Erythroblast (primary cell): ENCODE results near the gene UNC79.

Source experiments
- DNase-seq, 2 experiments: peaks; one replicate each; lab custom pipeline; 2025; lab: John Stamatoyannopoulos, UW
- GATA1 ChIP-seq: IDR thresholded peaks from 2 replicates; pipeline ENCODE4 v1.6.1; 2011; ENCODE audit warnings: low read depth, mild to moderate bottlenecking, control low read depth, low read length, moderate library complexity
- POLR2A ChIP-seq: IDR thresholded peaks from 2 replicates; pipeline ENCODE4 v1.6.1; 2011; ENCODE audit warnings: mild to moderate bottlenecking, low read length

The UNC79 gene

DNA sequence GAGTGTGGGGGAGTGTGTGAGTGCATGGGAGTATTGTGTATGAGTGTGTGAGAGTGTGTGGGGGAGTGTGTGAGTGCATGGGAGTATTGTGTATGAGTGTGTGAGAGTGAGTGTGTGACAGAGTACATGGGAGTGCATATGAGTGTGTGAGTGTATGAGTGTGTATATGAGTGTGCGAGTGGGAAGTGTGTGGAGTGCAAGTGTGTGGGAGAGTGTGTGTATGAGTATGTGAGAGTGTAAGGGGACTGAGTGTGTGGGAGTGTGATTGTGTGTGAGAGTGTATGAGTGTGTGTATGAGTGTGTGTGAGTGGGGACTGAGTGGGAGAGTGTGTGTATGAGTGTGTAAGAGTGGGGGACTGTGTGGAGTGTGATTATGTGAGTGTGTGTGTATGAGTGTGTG, 316.8 kb downstream of the UNC79 start:
- TF ChIP-seq POLR2A (no peak), GATA1 (no peak)
- no peak for DNase-seq

DNA sequence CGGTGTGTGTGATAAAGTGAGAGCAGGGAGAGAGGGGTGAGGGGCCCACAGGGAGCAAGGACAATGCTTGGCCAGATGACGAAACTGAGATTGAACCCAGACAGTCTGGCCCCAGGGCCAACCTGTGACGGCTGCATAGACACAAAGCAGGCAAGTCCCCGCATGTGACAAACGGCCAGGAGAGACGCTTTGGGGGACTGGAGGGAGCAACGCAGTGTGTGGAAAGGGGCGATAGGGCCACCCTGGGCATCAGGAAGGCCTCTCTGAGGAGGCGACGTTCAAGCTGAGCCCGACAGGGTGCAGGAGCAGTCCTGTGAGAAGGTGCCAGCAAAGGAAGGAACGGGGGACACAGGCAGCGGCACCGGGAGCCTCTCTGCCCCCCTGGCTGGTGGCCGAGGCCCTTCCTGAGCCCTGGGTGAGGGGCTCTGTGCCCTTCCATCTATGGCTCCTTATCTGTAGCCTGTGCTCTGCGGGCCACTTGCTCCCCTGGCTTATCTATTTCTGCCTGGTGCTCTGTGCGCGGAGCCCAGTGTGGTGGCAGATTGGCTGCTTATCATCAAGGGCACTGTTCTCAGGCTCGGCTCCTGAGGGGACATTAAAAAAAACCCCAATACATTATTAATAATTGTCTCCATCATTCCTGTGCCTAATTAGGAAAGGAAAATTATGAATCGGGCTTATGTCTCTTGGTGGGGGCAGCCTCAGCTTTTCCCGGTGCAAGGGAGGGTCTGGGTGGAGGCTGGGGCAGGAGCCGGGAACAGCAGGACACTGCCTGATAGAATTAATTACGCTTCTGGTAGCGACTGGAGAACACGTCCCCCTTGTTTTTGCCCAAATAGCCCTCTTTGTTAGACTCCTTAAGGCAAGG, 317.7 kb downstream of the UNC79 start:
- TF ChIP-seq POLR2A (no peak), GATA1 (peak; percentile 80)
- DNase-seq, result peak; percentile 71 to 87

DNA sequence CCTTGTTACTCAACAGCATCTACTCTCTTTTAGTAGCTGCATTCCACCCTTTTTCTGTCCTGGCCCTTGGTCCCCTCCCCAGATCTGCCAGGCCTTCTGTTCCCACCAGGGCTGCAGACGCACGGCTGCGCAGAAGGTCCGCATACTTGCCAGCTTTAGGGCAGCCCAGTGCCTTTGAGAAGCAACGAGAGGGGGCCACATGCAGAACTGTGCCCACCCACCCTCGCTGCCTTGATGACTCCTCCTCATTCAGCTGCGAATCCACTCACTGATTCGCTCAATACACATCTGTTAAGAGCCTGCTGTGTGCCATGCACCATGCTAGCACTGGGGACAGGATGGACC, 318.3 kb downstream of the UNC79 start:
- no peak for DNase-seq
- TF ChIP-seq GATA1 (no peak), POLR2A (no peak)

DNA sequence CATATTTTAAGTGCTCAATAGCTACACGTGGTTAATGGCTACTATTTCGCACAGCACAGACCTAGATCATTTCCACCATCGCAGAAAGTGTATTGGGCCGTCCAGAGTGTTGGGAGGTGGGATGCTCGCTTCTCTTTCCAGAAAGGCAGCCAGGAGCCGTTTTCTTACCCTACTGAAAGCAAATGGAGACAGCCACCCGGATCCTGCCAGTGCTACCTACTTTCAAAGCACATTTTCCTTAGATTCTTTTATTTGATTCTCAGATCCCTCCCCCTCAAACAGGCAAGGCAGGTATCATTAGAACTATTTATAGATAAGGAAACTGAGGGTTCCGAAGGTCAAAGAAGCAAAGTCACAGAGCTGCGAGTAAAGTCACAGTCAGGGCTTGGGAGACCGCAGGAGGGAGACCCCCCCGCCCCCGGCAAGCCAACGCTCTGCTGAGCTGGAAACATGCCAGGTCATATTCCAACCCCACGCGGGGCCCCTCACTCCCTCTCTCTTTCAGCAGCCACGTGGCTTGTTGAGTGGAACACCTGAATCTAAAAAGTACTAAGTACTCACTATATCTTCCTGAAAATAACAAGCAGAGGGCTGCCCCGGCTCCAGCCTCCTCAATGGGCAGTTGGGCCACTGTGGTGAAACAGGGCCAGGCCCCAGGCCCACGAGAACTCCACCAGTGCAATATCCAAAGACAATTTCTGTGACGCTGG, 321.4 kb downstream of the UNC79 start:
- TF ChIP-seq GATA1 (no peak), POLR2A (no peak)
- no peak for DNase-seq

DNA sequence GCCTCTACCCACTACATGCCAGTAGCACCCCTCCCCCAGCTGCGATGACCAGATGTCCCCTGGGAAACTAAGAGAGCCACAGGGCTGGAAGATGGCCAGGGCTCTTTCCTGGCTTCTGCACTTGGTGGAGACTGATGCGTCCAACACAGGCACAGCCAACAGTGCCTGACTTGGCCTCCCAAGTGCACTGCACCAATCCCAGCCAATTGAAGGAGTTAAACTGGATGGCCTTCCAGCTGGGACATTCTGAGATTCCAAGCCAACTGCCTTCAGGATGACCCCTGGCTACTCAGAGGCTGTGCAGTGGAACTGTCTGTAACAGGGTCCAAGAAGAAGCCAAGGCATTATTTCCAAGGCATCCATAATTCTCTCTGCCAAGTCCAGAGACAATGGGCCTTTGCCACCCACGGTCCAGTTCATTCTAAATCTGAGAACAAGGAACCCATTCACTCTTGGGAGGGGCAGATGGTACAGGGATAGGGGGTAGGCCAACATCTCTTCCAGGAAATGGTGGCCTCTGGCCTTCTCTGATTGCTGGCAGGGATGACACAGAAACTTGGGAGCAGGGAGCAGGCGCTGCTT, 322.3 kb downstream of the UNC79 start:
- TF ChIP-seq GATA1, result no peak
- no peak for TF ChIP-seq POLR2A
- no peak for DNase-seq

DNA sequence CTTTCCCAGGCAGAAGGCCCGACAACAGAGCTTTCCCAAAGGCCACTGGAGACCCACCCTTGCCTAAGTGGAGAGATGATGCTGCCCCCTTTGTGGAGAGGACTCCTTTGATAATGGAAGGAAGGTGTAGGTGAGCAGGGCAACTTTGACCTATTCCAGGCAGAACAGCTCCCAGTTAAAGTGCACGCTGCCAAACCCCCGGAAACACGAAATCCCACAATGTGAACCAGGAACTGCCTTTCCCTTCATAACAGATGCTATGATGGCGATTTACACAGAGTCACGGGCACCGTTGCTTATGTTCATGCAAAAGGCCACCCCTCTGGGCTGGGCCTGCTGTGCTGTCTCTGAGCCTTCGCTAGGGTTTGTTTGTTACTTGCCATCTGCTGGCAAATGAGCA, 322.9 kb downstream of the UNC79 start:
- TF ChIP-seq POLR2A (no peak), GATA1 (no peak)
- DNase-seq, result no peak

DNA sequence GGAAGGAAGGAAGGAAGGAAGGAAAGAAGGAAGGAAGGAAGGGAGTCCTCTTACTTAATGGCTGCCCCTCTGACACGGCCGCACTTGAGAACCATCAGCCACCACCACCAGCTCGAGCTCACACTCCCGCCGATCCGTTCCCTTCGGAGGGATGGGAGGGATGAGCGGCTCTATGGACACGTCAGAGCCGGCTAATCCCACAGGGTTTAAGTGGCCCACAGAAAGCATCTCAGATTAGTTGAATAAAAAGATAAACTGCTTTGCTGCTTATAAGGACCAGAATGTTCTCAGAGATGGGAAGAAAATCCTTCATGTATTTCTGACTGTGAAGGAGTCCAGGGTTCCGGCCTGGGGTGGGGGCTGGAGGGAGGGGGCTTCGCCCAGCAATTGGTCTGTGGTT, 326.5 kb downstream of the UNC79 start:
- no peak for DNase-seq
- TF ChIP-seq GATA1, result no peak
- no peak for TF ChIP-seq POLR2A
